HG02885 (cell line): Measurements from ENCODE around the gene COPS3.

Experiments used
- ATAC-seq: cut with Tn5 transposase; IDR thresholded peaks from one replicate; pipeline ENCODE4 v1.9.1; 2021; ENCODE audit warnings: mild to moderate bottlenecking; ENCODE audit not compliant: unreplicated experiment, poor library complexity

The COPS3 gene

DNA sequence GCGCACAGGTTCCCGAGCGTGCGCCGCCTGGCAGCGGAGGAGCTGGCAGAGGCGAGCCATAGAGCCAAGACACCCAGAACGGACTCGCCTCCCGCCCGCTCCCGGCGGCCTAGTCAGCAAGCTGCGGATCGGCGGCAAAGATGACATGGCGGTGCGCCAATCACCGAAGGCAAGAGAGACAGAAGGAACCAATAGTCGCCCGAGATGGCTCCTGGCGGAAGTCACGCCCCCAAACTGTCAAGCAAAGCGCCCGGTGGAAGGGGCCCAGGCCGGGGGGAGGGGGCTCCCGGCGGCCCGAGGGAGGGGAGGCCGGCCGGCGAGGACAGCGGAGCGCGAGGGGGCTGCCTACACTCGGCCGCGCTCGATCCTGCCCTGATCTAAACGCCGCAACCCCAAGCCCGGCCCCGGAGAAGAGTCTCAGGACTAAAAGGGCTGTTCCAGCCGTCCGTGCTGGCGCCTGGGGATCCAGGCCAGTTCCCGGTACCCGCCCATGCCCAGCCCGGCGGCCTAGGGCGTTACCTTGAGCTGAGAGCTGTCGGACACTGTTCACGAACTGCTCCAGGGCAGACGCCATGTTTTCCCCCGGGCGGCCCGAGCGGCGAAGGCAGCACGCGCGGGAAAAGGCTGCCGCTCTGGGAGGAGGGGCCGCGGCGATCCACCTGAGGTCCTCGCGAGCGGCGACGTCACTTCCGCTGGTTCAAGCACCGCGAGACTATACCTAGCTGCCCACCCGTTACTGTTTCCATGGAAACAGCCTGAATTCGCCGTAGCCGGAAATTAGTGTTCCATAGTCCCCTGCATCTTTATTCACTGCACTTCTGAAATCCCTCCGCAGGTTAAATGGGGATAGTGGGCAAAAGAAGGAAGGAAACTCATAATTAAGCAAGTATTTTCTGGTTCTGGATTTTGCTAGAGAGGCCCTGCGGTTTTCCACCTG is at the start of gene COPS3:
Gene COPS3 (minus strand): TSS at position 634 of the 937 bp plus-strand sequence. CDS start 60 bp downstream, at position 574.
- ATAC-seq, result peak; percentile 91

DNA sequence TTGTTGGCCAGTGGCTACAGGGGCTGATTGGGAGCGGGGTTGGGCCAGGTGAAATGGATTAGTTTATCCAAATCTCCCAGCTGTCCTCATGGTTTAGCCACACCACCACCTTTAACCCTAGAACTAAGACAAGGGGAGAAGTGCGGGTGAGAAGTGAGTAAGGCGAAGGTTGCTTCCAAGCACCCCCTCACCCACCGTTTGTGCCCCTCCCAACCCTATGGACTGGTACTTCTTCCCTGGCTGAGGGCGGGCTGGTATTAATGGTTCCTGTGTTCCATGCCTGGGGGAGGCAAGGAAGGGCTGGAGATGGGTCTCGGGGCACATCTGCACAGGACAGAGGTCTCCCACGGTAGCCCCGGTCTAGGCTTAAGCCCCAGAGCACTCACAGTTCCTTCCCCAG is 47.2 kb upstream of the COPS3 start:
- no peak for ATAC-seq

DNA sequence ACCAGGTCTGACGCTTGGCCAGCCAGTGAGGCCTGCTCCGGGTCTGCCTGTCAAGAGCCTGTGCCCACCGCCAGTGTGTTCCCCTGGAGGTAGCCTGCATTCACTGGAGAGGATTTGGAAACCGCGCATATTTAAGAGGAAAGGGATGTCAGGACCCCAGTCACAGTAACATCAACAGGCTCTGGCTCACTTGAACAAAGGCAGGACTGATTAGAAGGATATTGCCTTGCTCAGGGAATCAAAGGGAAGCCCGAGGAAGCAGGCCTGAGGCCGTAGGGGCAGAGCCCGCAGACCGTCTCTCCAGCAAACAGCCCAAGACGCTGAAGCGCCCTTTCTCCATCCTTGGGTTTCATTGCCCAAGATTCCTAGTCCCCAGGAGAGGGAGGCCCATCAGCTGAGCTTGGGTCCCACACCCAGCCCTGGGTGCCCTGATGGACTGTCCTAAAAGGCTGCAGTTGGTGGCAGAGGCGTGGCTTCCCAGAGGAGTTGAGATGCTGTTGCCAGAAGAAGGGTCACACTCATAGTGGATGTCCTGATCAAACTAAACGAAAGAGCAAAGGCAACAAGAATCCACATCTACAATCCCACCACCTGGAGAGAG is 45.3 kb upstream of the COPS3 start:
- no peak for ATAC-seq

DNA sequence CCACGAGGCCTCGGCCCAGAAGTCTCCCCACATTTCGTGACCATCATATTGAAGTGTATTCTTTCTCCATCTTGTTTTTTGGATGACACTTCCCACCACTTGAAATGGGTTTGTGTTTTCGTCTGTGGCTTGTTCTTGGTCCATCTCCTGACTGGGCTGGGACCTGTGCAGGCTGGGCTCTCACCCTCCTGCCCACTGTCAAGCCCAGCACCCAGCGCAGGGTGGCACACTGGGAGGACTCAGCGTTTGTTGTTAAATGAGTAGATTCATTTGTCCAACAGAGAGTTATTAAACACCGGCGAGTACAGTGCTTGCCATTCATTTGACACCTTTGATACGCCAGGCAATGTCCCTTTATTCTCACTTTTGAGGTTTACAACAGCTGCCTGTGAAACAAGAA is 44.8 kb upstream of the COPS3 start:
- no peak for ATAC-seq

DNA sequence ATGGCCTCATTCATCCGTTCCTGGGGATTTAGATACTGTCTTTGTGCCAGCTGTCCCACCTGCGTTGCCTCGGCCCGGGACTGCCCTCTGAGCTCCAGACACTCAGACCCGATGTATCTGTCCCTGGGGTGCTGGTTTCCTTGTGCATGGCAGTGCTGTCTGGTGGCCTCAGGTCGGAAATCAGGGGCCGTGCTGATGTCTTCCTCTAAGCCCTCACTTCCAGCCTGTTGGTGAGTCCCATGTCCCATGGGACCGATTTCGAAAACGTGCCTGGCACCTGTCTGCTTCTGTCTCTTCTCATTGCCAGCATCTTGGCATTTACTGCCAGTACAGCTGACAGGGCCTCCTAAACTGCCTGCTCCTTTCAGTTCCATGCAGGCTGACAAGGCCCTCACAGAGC is 44.2 kb upstream of the COPS3 start:
- ATAC-seq, result no peak

DNA sequence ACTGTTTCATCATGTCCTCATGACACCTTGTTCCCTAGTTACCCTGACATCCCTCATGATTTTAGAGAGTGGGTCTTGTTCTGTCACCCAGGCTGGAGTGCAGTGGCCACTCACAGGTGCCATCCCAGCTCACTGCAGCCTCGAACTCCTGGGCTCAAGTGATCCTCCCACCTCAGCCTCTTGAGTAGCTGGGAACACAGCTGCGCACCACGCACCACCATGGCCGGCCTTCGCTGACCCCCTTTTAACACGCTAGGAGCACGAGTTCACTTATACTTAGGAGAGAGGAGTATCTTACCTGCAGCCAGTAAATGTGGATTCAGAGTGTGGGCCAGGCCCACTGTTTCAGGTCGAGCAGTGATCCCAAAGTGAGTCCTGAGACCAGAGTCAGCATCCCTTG is 43.6 kb upstream of the COPS3 start:
- ATAC-seq, result no peak

DNA sequence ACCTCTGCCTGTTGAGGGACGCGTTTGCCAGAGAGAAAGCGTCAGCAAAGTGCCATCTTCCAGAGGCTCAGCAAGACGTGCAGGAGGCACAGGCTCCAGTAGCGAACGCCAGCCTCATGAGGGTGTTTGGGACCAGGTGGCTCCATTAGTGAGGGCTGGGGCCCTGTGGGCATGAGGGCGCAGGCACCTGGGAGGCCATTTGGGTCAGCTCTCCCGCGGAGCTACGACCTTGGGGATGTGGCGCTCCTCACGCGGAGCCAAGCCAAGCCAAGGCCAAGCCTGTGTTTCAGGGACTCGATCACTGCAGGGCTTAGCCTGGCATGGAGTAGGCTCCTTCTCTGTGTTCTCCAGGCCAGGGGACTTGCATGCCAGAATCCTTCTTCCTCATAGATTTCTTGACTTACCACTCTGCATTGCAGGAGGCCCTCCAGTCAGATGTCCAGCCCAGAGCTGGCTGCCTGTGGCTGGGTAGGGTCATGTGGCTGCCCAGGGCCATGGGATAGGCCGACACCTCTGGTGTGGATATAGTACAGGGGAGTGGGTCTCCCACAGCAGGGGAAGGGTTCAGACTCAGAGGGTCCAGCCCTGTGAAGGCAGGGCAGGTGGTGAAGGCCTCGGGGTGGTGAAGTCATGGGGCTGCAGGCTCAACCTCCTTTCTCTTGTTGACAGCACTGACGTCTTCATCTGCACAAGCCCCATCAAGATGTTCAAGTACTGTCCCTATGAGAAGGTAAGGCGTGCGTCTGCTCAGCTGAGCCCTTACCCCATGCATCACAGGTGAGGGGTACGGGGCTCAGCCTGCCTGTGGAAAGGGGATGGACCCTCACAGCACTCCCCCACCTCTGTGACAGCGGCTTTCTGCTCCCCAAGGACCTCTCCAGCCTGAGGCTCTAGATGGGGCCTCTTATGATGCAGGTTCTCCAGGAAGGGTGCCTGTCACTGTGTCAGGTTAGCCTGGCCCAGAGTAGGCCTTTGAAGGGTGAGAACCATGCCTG is 41.8 kb upstream of the COPS3 start:
- ATAC-seq, result no peak

DNA sequence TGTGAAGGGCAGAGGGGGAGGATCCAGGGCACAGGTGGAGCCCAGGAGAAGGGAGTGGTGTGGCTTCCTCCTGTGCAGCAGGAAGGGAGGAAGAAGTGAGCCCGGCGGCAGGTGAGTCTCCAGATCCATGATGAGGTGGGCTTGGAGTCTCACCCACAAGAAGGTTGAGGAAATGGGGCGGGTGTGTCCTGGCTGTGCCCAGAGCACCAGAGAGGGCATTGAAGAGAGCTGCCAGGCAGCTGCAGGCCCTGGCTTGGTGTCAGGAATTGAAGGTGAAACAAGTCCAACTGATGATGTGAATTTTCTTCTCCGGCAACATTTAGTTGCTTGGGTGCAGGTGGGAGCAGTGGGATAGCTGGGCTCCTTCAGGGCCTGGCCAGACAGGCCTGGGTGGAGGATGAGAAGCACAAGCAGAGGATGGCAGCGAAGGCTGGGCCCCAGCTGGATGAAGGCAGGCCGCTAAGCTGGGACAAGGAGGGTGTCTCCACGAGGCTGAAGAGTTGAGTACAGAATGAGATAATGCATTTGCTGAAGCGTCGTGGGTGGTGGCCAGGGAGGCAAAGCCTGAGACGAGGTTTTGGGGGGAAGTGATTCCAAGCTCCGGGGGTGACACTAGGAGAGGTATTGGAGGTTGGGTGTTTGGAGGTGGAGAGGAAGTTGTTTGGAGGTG is 40.4 kb upstream of the COPS3 start:
- ATAC-seq, result no peak

DNA sequence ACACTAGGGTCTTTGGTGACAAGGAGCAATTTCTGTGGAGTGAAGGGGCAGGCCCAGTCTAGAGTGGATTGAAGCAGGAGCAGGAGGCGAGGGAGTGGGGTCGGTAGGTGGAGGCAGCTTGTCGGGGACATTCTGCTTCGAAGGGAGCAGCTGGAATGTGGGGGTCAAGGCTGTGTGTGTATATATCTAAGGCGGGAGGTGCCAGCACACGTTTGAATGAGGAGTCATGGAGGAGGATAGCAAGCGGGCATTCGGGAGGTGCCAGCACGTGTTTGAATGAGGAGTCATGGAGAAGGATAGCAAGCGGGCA is 39.8 kb upstream of the COPS3 start:
- ATAC-seq, result no peak

DNA sequence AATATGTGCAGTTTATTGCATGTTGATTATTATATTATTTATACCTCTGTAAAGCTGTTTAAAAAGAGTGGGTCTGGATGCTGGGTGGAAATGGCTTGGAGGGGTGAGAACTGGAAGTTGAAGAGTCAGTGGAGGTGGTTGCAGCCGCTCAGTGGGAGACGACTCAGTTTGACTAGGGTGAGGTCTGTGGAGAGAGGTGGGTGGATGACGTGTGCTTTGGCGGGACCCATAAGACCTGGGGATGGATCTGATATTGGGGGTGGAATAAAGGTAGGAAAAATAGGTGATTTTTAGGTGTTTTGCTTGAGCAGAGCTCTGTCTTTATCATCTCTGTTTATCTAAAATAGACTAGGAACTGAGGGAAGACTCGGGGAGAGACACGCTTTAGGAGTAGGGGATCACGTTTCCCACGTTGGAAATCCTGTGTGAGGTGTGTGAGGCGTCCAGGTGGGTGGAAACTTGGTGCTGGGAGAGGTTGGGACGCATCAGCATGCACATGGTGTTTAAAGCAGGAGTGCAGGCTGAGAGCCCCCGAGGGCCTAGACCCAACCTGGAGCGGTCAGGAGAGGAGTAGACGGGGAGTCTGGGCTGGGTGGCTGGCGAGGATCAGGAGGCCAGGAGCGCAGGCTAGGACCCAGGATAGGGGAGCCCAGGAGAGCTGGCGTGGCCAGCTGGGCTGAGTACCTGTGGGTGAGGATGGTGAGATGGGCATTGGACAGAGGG is 39.3 kb upstream of the COPS3 start:
- no peak for ATAC-seq

DNA sequence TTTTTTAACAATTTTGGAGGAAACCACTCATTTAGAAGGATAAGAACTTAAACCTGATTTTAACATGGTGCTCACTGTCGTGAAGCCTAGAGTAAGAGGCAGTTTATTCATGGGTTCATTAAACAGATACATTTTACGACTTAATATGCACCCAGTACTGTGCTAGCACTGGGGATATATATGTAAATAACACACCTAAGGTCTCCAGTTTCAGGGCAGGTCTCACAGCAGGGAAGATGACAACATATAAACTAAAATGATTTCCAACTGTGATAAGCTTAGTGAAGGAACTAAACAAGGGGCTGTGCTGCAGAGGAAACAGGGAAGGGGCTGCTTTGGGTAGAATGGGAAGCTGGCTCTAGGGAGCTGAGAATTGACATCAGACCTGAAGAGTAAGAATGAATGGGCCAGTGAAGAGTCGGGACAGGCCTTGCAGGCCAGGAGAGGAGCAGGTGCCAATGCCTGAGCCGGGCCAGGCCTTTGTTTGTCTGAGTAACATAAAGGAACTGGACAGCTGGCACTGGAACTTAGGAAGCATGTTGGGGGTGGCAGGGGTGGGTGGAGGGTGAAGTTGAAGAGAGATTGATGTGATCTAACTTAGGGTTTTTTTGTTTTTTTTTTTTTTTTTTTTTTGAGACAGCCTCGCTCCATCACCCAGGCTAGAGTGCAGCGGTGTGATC is 34.2 kb upstream of the COPS3 start:
- no peak for ATAC-seq

DNA sequence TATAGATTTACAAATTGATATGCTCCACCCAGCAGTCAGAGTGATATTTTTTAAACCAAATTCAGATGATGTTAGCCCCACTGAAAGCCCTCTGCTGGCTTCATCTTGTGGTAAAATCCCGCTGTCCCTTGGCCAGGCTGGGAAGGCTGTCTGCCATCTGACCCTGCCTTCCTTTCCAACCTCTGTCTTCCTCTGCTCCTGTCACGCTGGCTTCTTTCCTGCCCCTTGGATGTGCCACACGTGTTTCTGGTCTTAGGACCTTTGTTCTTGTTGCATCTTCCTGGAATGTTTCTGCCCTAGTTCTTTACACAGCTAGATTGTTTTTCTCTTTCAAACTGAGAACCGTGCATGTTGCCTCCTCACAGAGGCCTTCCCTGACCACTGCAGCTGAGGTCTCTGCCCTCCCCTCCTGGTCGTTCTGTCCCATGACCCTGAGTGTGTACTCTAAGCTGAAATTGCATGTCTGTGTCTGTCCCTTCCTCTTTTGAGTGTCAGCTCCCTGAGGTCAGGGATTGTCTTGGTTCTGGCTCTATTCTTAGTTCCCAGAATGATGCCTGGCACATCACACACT is 33.5 kb upstream of the COPS3 start:
- no peak for ATAC-seq

DNA sequence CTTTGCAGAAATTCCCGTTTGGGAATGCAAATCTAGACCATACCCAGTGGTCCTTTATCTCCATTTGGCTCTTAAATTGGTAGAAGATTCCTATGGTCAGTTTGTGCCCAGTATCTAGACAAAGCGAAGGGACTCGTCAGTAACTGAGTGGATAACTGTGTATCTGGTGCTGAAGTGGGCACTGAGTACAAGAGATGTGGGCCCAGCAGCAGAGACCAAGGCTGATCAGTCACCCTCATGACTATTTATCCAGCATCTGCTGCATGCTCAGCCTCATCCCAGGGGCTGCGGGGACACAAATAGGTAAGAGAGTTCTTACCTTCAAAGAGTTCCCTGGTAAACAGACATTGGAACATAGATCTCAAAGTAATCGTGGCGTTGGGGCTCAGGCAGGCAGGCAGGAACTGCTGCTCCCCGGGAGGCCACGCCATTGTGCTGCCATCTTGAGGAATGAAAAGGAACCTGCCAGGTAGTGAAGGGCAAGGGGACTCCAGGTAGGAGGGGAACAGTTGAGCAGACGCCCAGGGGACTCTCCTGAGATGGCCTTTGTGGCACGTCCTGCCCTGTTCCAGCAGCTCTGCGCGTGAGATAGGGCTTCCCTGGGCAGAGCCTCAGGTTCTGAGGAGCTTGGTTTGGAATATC is 32.4 kb upstream of the COPS3 start:
- no peak for ATAC-seq

DNA sequence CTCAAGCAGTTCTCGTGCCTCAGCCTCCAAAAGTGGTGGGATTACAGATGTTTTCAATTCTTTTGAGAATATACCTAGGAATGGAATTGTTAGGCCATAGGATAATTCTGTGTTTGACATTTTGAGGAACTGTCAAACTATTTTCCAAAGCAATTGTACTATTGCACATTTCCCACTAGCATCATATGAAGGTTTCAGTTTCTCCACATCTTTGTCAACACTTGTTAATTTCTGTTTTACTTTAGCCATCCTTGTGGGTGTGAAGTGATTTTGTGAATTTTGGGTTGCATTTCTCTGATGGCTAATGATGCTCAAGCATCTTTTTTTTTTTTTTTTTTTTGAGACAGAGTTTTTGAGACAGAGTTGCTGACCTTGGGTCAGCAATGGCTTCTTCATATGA is 28.3 kb upstream of the COPS3 start:
- no peak for ATAC-seq

DNA sequence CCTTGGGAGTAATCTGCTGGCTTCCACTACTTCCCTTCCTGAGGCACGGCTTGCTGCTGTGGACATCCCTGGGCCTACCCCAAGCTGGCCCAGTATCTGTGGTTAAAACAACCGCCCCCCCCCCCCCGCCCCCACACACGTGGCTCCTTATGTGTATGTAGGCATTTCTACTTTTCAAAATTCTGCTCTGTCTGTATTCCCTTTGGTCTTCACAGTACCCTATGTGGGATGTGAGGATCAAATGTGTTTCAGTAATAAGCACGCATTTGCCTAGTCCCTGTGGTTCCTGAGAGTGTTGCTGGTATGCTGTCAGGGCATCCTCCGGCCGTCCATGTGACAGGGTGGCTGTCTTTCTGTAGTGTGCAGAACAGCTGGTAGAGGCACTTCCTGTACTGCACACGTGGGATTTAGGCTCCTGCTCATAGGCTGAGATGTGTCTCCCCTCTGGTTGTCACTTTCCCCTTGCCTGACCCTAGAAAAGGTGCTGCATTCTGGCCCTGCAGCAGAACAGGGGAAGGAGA is 24.3 kb upstream of the COPS3 start:
- ATAC-seq, result peak; percentile 67

DNA sequence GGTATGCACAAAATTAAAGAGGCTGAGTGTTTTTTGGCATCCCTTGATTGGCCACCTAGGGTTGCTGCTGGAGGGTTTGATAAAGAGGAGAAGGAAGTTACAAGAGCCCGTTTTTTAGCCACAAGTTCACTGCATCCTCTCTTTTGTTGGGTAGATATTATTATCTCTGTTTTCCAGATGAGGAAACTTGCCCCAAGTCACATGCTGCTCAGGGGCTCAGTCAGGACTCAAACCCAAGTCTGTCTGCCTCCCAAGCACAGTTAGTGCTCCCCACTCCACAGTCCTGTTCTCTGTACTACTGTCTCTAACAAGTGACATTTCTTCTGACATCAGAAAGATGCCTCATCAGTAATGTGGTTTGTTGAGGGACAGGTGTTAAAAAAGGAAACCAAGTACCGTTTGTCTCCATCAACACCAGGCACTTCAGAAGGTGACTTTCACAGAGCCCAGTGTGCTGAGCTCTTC is 23.5 kb upstream of the COPS3 start:
- ATAC-seq, result no peak

DNA sequence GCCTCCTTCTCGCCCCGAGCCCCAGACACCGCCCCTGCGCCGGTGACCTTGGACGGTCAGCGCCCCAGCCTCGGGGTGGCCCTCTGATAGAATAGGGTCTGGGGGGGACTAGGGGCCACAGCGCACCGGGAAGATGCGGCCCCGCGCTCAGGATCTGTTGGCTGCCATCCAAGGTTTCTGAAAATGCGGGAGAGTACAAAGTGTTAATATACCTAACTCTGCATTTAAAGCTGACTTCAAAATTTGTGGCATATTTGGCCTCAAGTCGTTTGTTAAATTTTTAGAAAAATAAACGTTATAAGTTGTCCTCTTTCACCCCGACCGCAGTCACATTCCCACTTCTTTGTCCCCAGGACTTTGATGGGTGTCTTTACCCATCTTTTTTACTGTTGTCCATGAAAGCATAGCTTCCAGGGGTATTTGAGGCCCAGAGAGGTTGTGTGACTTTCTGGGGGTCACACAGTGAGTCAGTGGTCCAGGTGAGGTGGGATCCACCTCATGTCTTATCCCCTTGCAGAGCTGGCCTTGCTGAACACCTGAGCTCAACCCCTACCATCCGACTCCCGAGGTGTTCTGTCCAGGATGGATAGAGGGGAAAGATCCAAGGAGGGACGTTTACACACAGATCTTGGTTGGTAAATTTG is 22.9 kb upstream of the COPS3 start:
- ATAC-seq, result no peak
